Bone marrow (tissue), 2 donors: Measurements from ENCODE around the gene AGMO.
"Not testable (repeated sequence)": the region's sequence is repeated elsewhere in the genome, so short reads cannot be mapped to it uniquely, and the experiment has no call there.

Experiments used
- DNase-seq, 2 donors: peaks; one replicate each; lab custom pipeline; 2025; lab: John Stamatoyannopoulos, UW

The AGMO gene

DNA sequence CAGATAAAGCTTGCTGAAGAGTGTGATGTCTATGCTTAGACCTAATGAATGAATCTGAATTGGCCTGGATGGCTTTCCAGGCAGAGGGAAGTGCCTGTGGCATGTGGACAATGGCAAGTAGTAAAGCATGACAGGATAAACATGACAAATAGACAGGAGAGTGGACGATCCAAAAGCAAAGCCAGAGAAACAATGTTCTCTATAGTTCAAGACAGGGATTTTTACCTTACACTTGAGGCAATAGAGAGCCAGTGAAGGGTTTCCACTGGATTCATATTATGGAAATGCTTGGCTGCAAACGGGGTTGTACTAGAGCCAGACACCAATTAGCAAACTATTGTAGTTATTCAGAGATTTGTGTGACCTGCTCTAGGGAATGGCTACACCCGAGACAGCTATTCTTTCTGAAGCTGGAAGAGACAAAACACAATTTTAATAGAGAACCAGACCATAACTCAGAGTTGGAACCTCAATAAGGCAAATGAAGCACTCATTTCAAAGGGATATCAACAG is 2.3 kb downstream of the AGMO start:
- no peak for DNase-seq

DNA sequence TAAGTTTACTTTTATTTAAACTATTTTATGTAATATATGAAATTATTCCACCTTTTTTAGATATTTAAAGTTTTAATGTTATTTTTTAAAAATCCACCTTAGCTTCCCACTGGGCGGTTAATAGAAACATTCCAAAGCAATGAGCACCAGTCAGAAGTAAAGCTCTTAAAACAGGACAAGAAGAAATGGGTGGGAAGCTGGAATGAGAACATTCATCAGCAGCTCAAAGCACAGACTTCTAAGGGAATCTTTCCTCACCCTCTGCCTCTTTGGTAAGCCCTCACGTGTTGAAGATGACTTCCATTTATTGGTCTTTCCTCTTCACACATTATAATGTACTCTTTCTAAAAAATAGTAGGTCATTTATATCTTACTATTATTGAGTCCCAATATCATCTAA is 3.1 kb downstream of the AGMO start:
- no peak for DNase-seq

DNA sequence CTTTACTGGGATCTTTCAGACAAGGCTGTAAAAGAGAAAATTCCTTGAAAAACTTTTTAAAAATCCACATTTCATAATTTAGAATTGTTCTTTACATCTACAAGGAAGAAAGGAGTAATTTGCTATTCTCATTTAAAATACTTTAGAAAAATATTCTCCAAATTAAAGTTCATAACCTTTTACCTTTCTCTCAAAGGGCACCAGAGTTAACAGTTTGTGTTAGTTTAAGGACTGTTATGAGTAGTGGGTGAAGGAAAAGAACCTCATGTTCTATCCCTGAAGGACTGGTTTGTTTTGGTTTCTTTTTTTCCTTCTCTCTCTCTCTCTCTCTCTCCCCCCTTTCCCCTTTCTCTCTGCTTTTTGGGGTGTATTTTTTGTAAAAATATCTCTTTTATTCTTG is 4.1 kb downstream of the AGMO start:
- DNase-seq: no peak

DNA sequence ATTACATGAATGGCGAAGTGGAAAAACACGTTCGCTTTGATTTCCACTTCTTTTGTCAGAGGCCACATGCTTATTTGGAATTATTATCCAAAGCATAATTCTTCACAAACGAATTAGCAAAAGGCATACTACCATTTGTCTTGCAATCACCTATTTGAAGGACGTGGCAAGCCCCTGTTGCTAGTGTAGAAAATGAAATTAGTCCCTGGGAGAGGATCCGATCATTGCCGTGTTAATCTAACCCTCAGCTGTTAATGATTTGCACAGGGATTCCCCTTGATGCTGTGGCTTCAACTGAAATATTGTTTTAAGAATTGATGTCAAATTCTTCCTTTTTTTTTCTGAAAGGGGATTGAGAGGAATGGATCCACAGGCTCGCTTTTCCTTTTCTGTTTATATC is 4.6 kb downstream of the AGMO start:
- DNase-seq: no peak

DNA sequence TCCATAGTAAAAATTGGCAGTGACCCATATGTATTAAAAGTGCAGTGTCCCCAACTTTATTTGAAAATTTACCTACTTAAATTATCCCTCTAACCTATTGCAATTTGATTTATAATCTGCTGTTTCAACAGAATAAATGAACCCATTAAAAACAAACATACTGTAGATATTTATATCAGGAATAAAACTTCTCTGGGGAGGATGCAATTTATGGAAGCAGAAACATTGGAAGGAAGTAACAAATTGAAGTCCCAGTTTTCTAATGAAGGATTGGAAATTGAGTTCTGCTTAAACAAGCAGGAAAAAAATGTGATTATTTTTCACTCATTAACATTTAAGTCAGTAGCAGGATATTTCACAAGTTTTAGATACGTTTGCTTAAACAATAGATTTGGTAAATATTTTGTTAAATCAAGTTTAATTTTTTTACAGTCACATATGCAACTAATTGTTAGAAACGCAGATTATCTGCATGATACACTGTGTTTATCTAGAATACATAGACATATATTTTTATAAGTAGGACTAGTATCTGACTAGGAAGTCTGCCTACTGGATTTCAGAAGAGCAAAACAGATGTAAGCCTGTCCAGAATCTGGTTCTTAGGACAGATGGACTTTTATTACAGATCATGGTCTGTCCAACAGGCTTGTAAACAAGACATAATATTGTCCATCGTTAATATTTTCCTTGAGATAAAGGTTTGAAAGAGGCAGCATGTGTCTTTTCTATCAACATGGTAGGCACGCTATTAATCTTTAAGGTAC is 5.3 kb downstream of the AGMO start:
- no peak for DNase-seq

DNA sequence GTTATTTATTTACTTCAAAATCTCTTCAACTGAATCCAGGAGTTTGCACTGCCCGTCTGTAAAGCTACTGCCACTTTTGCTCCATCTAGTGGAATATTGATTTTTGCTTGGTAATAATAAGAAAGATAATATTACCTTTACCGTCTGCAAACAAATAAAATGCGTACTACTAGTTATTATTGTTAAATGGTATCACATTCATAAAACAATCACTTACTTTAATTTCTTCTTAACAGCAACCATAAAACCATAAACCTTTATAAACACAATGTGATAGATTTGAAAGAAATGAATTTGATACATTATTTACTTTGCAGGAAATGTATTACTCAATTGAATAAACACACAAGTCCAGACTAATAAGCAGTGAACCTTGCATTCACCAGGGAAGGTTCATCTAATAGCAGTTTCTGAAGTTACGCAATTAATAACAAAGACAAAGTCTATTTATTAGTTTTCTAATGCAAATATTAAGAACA is 6.4 kb downstream of the AGMO start:
- no peak for DNase-seq

DNA sequence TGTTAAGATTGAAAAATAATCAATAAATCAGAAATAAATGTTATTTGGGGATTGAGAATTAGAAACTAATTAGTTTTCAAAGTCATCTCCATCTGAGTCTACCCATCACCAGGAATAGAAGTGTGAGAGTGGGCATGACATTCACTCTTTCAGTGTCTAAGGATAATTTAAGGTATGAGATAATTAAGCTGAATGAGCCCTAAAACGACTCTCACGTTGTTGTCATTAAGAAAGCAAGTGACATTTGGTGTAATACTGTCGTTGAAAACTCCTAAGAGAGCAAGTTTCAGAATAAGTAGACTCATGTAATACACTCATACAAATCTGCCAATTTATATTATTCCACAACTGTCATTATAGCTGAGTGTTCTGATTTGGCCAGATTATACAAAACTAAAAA is 7.1 kb downstream of the AGMO start:
- no peak for DNase-seq

DNA sequence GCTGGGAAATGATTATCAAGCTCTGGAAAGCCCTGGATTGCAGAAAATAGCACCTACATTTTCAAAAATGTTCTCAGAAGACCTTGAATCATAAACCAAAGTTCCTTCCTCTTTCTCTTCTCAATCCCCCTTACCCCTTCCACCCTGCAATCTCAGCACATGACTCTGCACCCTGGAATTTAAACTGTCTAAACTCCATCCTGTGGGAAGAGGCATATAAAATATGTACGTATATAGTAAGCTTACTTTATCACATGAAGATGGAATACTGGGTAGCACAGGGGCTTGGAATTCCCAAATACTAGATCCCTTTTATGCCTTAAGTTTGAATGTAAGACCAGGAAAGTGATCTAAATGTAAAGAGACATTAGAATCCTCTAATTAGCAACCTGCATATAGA is 7.7 kb downstream of the AGMO start:
- no peak for DNase-seq

DNA sequence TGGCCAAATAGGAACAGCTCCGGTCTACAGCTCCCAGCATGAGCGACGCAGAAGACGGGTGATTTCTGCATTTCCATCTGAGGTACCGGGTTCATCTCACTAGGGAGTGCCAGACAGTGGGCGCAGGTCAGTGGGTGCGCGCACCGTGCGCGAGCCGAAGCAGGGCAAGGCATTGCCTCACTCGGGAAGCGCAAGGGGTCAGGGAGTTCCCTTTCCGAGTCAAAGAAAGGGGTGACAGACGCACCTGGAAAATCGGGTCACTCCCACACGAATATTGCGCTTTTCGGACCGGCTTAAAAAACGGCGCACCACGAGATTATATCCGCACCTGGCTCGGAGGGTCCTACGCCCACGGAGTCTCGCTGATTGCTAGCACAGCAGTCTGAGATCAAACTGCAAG is 14.5 kb downstream of the AGMO start:
- DNase-seq: not testable (repeated sequence)

DNA sequence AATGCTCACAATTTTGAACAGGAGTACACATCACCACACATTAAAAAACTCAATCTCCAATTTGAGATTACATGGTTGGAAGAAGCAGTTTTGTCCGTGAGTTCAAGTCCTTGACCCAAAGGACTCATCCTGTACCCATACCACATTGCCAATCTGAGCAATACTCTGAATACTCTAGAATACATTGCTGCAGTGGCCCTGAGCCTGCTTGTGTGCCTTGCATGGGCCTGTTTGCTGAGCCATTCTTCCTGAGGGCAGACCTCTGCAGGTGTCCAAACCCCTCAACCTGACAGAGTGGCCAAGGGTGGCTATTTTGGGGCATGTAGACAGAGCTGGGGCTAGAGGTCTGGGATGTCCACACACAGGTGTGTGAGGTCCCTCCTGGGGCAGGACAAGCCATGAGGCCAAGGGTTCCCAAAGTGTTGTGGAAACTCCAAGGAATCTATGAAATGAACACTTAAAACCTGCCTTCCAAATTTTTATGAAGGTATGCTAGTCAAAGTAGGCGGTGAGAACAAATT is 15.5 kb downstream of the AGMO start:
- no peak for DNase-seq

DNA sequence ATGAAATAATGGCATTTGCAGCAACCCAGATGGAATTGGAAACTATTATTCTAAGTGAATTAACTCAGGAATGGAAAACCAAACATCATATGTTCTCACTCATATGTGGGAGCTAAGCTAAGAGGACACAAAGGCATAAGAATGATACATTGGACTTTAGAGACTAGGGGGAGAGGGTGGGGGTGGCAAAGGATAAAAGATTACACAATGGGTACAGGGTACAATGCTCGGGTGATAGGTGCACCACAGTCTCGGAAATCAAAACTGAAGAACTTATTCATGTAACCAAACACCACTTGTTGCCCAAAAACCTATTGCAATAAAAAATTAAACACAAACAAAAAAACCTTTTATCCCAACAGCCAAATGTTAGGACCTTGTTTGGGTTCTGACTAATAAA is 17.8 kb downstream of the AGMO start:
- DNase-seq: no peak

DNA sequence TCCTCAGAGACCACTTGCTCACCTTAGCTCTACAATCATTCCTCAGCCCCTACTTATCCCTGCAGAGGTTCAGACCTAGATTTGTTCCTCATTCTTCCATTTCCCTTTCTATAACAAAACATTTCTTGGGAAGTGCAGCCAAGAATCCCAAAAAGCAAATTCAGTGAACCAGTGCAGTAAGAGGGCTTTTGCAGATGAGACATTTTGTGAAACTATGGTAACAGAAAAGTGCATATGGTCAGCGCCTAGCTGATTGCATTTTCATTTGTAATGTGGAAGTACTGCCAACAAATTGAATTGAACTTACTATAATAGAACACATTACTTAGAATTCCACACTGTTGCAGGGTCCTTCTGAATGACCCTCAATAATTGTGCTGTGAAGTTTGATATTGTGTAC is 18.6 kb downstream of the AGMO start:
- no peak for DNase-seq

DNA sequence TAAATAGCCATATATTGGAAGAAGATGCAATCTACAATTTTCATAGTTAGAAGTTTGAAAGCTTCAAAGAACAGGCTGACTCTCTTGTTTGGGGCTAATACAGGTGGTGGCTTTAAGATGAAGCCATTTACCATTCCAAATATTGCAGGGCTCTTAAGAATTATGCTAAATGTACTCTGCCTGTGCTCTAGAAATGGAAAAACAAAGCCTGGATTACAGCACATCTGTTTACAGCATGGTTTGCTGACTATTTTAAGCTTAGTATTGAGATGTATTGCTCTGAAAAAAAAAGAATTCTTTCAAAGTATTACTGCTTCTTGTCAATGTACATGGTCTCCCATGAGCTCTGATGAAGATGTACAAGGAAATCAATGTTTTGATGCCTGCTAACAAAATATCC is 34.2 kb downstream of the AGMO start:
- no peak for DNase-seq

DNA sequence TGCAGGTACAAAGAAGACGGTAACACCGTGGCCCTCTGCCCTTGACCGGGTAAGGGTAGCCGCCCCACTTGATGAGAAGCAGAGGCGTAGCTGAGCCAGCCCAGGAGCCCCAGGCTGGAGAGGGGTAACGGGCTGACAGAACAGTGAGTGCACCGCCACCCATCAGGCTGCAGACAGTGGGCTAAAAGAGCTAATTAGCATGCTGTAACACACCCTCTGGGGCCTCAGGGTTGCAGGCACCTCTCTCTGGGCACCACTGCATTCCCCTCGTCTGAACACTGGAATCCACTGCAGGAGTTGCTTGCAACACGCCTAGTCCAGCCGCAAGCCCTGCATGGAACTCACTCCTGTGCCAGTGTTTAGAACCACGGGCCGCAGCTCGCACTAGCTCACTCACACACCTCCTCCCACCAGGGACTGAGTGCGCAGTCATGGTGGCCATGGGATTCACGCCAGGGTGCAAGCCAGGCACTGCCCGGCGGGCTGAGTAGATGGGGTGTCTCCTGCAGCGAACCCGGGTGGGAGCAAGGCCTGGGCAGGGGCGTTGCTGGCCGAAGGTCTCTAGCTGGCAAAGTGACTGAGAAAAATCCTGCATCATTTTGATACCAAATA is 36.1 kb downstream of the AGMO start:
- no peak for DNase-seq

DNA sequence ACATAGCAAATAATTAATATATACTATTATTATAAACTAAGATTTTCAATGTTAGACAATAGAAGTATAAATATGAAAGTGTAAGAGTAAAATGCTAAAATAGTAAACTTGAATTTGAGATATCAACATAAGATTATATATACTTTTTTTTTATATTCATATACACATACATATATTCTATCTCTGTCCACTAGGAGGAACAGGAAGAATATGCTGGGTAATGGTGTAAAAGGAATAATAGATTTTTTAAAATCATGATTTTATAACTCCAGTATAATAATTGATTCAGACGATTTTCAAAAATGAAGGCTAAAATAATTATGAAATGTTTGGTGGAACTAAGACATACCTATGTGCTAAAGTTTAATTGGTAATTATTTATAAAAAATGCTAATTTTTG is 37.7 kb downstream of the AGMO start:
- DNase-seq: no peak

DNA sequence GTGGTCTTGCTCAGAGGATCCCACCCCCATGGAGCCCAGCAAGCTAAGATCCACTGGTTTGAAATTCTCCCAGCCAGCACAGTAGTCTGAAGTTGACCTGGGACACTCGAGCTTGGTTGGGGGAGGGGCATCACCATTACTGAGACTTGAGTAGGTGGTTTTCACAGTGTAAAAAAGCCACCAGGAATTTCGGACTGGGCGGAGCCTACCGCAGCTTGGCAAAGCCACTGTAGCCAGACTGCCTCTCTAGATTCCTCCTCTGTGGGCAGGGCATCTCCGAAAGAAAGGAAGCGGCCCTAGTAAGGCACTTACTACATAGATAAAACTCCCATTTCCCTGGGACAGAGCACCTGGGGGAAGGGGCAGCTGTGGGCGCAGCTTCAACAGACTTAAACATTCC is 44.0 kb downstream of the AGMO start:
- not testable (repeated sequence) for DNase-seq

DNA sequence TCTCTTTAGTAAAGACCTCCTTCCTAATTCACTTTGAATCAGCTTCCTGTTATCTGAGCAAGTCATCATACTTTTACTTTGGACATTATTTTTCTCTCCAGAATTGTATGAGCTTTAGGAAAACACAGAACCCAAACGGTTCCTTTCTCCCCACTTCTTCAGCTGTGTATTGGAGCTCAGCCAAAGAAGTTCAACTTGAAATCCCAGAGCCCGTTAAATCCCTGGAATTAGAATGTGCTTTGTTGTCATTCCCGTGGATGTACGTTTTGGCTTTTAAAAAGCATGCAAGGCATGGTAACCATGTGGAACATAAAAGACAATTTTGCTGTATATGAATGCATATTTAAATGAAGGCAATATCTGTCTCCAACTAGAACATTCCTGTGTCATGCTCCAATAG is 46.6 kb downstream of the AGMO start:
- no peak for DNase-seq

DNA sequence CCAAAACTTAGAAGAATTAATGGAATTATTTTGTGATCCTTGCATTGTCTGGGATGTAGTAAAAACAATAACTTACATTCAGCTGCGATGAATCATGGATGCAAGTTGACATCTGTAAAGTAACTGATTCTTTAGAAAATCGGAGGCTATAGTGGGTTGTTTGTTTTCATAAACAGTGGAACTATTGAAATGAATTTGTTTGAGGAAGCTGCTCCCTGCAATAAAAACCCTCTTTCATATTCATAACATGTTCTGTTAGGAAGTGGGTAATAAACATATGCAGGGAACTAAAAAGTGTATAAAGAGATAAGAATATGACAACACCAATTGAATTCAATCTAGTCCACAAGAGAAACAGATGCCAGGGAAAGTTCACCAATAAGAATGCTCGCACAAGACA is 53.6 kb downstream of the AGMO start:
- no peak for DNase-seq

DNA sequence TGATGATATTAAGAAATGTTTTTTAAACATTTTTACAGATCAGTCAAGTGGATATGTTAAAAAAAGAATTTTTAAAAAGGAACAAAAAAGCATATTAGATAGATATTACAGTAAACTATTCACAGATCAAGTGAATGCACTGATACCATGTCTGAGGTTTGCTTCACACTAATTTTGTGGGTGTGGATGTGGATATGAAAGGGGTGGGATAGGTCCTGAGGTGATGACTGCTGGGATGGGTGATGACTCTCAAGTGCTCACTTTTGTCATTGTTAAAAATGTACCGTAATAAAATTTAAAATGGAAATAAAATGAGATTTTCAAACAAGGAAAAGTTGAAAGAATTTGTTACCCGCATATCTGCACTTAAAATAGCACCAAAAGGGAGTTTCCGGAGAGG is 54.1 kb downstream of the AGMO start:
- no peak for DNase-seq

DNA sequence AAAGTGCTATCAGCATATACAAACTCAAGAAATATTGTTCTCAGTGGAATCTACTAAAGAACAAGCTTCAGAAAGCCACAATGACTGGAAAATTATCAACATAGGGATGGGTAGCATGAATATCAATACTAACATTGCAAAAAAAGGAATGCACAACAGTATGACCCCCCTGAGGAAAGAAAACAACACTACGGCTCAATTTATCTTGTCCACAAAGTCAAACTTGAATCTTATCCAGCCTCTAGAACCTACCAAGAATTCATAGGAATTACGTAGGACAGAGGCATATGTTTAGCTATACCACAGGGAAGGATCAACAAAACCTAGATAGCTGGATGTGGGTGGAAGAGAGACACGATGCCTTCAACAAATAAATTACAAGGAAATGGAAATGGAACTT is 54.6 kb downstream of the AGMO start:
- no peak for DNase-seq

DNA sequence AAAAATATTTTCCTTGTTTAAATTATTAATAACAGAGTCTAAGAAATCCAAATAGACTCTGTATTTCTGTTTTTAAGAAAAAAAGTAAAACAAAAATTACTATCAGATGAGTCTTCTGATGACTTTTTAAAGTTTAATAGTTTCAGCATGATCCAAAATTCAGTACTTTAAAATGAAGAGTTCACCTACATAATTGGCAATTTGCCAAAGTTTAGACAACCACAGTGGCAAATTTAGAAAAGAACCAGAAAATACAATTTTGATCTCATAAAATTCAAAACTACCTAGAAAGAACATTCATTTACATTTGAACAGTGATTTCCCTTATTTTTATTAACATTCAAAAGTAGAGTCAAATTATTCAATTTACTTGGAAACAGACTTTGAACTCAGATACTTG is 56.1 kb downstream of the AGMO start:
- DNase-seq: no peak

DNA sequence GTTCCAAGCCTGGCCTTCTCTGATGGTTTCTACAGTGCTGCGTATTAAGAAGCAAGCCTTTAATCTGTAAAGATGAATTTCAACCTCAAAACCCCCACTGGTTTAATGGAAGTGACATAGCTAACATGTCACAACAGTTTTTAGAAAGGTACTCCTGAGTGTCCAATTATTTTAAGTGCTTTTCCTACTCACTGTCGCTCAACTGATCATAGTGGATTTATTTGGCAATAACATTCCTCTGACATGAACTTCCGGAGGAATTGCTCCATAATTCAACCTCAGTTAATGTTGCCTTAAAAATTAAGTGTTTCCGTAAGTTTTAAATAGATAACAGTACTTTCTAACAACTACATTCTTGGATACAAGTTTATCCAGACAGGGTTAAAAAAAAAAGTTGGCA is 57.5 kb downstream of the AGMO start:
- DNase-seq: no peak

DNA sequence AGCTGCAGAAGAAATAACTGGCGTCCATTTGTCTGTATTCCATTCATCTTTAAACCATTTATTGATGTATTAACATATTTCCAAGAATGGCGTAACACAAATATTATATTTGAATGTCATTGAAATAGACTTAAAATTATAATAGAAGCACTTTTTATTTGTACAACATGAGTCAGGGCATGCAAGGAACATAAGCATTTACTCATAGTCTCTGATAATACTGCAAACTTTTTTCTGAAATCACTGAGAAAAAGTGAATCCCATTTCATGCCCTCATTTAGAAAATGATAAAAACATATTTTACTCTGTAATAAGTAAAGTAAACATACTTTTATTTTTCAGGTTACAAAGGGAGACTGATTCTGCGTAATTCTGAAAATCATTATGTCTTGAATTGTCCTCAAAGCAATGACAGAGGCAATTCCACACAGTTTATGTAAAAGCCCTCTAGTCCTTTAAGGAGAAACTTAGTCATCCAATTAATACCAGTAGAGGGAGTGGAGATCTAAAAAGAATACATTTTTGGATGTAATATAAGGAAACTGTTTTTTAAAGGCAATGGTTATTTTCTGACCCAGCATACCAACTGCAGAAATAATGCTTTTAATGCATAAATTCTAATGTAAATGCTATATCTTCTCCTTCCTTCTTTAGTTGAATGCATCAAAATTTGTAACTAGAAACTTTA is 58.1 kb downstream of the AGMO start:
- DNase-seq: no peak
